ENCODE results near the gene WEE2.
A peak's percentile ranks its signal among the peaks of the same experiment; 100 is the strongest.

WEE2 gene

GRCh38 chr7:141715794-141716689 lies 7.9 kb downstream of the WEE2 start:
- no peak for DNase-seq (ENCODE audit: low read depth)
- no peak overlapping the region for H3K4me3 ChIP-seq (ENCODE audit: control insufficient read depth, low read depth, low read length)
- TF ChIP-seq CTCF (IDR thresholded peaks at IDR 0.05; ENCODE audit: control insufficient read depth, insufficient read depth, low read depth, low read length, missing control alignments) = no peak

GRCh38 chr7:141717450-141717849 lies 9.3 kb downstream of the WEE2 start:
- no peak overlapping the region for H3K4me3 ChIP-seq (ENCODE audit: control insufficient read depth, low read depth, low read length)
- TF ChIP-seq CTCF (IDR thresholded peaks at IDR 0.05; ENCODE audit: control insufficient read depth, insufficient read depth, low read depth, low read length, missing control alignments) = no peak
- no peak for DNase-seq (ENCODE audit: low read depth)

GRCh38 chr7:141722529-141722928 lies 14.4 kb downstream of the WEE2 start:
- no peak for DNase-seq (ENCODE audit: low read depth)
- no peak for TF ChIP-seq CTCF (IDR thresholded peaks at IDR 0.05; ENCODE audit: control insufficient read depth, insufficient read depth, low read depth, low read length, missing control alignments)
- H3K4me3 ChIP-seq (ENCODE audit: control insufficient read depth, low read depth, low read length) = no peak overlapping the region

- no peak overlapping the region for H3K4me3 ChIP-seq (ENCODE audit: control insufficient read depth, low read depth, low read length)
- DNase-seq (ENCODE audit: low read depth) = no peak
- TF ChIP-seq CTCF (IDR thresholded peaks at IDR 0.05; ENCODE audit: control insufficient read depth, insufficient read depth, low read depth, low read length, missing control alignments) = no peak
Observed at GRCh38 chr7:141729020-141729419, 20.9 kb downstream of the WEE2 start.

GRCh38 chr7:141731476-141732149 lies 23.5 kb downstream of the WEE2 start:
- no peak for TF ChIP-seq CTCF (IDR thresholded peaks at IDR 0.05; ENCODE audit: control insufficient read depth, insufficient read depth, low read depth, low read length, missing control alignments)
- DNase-seq (ENCODE audit: low read depth) = no peak
- H3K4me3 ChIP-seq (ENCODE audit: control insufficient read depth, low read depth, low read length) = no peak overlapping the region

- peak overlapping the region; percentile 70 for H3K4me3 ChIP-seq (ENCODE audit: control insufficient read depth, low read depth, low read length)
- no peak for DNase-seq (ENCODE audit: low read depth)
- no peak for TF ChIP-seq CTCF (IDR thresholded peaks at IDR 0.05; ENCODE audit: control insufficient read depth, insufficient read depth, low read depth, low read length, missing control alignments)
Observed at GRCh38 chr7:141737118-141737835, 29.1 kb downstream of the WEE2 start.

Measured in AG09309 (cell line).